Right lobe of liver (tissue), 4 donors: ENCODE data around the gene SH3GLB2.

Experiments
- CTCF ChIP-seq, 4 donors: fragments of 200-600 bp in 3 of 4; fragments of 450-650 bp in 1 of 4; IDR thresholded peaks; one replicate each; pipeline versions ENCODE4 v1.5.1 to v1.8.0; 2016 to 2022; ENCODE audit warnings: antibody characterized with exemption in 4 of 4, mild to moderate bottlenecking in 2 of 4
- POLR2A ChIP-seq: fragments of 450-650 bp; IDR thresholded peaks from one replicate; pipeline ENCODE4 v1.6.1; 2017; ENCODE audit warnings: antibody characterized with exemption, mild to moderate bottlenecking
- donor health status: DM: no; HTN: no; CAD: no.
- donor health status: DM: no; HTN: no; CAD: no.
- donor health status: DM: no; HTN: yes; CAD: no.

- TF ChIP-seq CTCF (IDR thresholded peaks at IDR 0.05) (no peak), POLR2A (no peak)
These were observed 40.3 kb downstream of the SH3GLB2 start for GRCh38 chr9:128987805-128988204.
